Measurements from ENCODE around the gene S100A13.
A peak's percentile ranks its signal among the peaks of the same experiment; 100 is the strongest.
"Not testable (repeated sequence)": the region's sequence is repeated elsewhere in the genome, so short reads cannot be mapped to it uniquely, and the experiment has no call there.

The S100A13 gene

DNA sequence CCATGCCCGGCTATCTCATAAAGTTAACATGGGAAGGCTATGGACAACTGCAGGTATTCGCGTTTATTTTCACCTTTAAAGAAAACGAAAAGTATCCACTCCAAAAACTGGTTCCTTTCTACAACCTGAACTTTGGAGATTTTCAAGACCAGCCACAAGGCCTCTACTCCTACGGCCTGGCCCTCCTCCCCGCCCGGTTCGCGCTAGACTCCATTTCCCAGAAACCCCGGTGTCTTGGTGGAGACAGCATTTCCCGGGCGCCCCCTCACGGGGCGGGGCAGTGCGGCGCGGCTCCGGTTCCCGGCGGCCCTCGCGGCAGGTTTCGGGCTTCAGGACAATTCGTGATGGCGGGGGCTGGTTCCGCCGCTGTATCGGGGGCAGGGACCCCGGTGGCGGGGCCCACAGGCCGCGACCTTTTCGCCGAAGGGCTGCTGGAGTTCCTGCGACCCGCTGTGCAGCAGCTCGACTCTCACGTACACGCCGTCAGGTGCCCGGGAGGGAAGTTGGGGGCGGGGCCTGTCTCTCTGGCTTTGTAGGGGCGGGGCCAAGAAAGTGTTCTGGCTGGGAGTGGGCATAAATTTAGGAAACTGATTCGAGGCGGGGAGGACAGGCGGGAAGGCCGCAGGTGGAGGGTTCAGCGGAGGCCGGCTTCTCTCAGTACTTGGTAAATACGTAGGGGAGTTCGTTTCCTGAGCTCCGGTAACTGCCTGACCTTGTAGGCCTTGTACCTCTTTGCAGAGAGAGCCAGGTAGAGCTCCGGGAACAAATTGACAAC lies 31.3 kb upstream of the S100A13 start, which contains the start of gene SNAPIN:
Gene SNAPIN, plus strand, starts transcription at position 304 of the 775 bp plus-strand sequence. Its CDS starts 41 bp downstream, at position 345.
- ATAC-seq (peak; percentile 98), DNase-seq (peak; percentile 93)
- Mint-ChIP-seq H3K36me3 (ENCODE audit: low read depth) (peaks cover 24% of the 10 kb centered on the region), H3K27ac (peak within 1 kb of the TSS; percentile 93), H3K4me1 (peaks cover 20% of the 10 kb centered on the region), H3K4me3 (peak within 1 kb of the TSS; percentile 94), H3K9me3 (no peaks in the 10 kb centered on the region), H3K27me3 (no peaks in the 10 kb centered on the region)

DNA sequence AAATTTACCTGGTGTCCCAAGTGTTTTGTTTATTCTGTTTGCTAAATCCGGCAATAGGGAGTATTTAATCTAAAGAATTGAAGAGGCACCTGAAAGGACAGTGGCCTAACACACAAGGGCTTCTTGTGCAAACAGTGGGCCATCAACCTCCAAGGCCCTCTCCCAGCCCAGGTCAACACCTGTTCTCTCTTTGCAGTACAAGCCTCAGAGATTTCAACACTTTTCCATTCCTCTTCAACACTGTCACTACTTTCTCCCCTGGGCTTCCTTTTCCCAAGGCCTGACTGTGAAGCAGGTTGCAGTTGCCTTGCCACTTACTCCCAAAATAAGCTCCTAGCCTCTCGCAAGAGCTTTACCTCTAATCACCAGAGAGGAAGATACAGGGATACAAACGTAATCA lies 28.0 kb upstream of the S100A13 start:
- H3K4me1 Mint-ChIP-seq, result peaks cover 24% of the 10 kb centered on the region
- no peak for DNase-seq
- no peaks in the 10 kb centered on the region for H3K36me3 Mint-ChIP-seq (ENCODE audit: low read depth)
- H3K9me3 Mint-ChIP-seq, result no peaks in the 10 kb centered on the region
- H3K4me3 Mint-ChIP-seq, result no peak overlapping the region
- no peaks in the 10 kb centered on the region for H3K27me3 Mint-ChIP-seq
- H3K27ac Mint-ChIP-seq, result no peak overlapping the region
- ATAC-seq, result no peak

DNA sequence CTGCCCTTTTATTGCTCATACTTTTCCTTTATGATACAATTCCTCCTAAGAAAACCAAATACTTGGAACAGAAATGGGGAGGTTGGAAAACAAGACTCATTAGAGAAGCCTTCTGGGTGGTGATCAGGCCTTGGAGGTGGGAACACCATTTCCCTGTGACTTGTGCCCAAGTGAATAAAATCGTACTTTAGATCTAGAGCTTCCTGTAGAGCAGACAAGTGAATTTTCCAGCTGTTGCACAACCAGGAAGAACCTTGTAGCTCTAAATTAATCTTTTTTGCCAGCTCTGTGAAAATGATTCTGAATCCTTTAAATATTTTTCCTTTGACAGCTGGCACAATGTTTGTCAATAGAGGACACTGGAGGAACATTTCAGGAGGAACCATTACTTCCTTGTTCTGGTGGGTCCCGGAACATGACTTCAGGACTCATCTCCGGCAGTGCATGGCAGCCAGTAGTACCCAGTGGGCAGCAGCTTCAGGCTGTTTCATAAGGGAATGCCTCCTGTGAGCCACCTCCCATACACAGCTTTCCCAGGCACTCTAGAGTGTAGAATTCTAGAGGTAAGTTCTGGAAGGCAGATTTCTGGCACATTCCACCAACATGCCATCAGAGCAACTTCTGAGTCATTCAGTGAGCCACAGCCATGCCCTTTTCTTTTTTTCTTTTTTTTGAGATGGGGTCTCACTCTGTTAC lies 25.6 kb upstream of the S100A13 start:
- Mint-ChIP-seq H3K4me3 (no peak overlapping the region), H3K4me1 (peaks cover 32% of the 10 kb centered on the region), H3K36me3 (ENCODE audit: low read depth) (peaks cover under 1% of the 10 kb centered on the region), H3K9me3 (no peaks in the 10 kb centered on the region), H3K27ac (no peak overlapping the region), H3K27me3 (no peaks in the 10 kb centered on the region)
- ATAC-seq (no peak), DNase-seq (no peak)

DNA sequence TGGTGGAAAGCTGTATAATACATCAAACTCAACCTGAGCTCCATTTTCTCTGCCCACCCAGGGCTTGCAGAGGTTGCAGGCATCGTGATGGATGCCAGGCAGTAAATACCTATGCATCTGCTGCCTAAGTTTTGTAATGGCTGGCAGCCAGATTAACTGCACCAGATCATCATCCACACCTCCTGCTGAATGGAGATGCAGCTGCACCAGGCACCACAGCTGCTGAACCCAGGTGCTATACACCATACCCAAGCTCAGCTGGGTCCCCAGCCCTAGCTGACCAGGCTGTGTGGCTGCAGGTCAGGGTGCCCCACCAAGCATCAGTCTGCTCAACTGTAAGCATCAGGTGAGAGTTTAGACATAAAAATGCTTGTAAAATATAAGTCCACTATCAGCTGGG lies 24.5 kb upstream of the S100A13 start:
- Mint-ChIP-seq H3K27me3 (no peaks in the 10 kb centered on the region), H3K4me3 (no peak overlapping the region), H3K36me3 (ENCODE audit: low read depth) (peaks cover 7% of the 10 kb centered on the region), H3K4me1 (peaks cover 33% of the 10 kb centered on the region), H3K27ac (no peak overlapping the region), H3K9me3 (no peaks in the 10 kb centered on the region)
- DNase-seq (no peak), ATAC-seq (no peak)

DNA sequence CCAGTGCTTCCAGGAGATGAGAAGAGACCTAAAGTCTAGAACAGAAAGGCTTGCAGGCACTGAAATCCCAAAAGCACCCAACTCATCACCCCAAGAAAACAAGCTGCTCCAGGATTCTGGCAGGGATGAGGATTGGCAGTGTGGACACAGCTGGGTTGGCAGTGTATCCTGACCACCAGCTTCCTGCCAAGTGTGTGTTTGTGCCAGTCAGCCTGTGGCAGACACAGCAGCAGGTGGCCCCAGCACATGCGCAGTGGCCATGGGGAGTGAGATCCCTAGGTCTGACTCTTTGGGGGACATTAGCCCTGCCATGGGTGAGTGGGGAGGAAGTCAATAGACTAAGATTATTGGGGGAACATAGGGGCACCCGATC lies 22.5 kb upstream of the S100A13 start:
- H3K27me3 Mint-ChIP-seq, result no peaks in the 10 kb centered on the region
- peaks cover 25% of the 10 kb centered on the region for H3K36me3 Mint-ChIP-seq (ENCODE audit: low read depth)
- H3K4me1 Mint-ChIP-seq, result peaks cover 39% of the 10 kb centered on the region
- H3K4me3 Mint-ChIP-seq, result no peak overlapping the region
- H3K9me3 Mint-ChIP-seq, result no peaks in the 10 kb centered on the region
- H3K27ac Mint-ChIP-seq, result peak overlapping the region; percentile 44
- DNase-seq, result no peak
- peak; percentile 26 for ATAC-seq

DNA sequence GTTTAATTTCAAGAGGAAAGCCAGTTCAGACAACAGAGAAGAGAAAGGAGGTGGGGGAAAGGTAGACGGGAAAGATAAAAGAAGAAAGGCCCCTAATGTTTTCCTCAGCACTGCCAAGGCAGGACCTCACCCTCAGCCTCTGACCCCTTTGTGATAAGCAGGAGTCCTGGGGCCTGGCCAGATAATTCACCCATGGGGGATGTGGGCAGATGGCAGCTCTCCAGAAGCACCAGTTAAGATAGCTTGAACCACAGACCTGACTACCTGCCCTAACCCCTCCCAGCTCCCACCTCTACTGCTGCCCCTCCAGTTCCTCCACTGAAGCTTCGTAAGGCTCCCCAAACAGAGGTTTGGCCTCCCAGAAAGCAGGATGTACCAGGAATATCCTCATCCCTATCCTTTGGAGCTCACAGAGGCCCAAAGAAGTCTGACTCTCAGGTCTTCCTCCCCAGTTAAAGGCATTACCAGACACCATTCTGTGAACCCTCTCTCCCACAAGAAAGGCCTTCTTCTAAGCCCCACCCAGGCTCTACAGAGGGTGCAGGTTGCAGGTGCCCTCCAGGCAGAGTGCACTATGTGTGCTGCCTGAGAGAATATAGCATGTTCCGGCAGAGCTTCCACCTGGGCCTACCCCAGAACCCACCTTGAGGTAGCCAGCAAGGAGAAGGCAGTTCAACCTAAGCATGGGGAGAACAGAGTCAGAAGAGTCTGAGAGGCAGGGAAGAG lies 22.0 kb upstream of the S100A13 start:
- no peak for DNase-seq
- Mint-ChIP-seq H3K4me1 (peaks cover 44% of the 10 kb centered on the region), H3K4me3 (no peak overlapping the region), H3K36me3 (ENCODE audit: low read depth) (peaks cover 31% of the 10 kb centered on the region), H3K9me3 (no peaks in the 10 kb centered on the region), H3K27me3 (no peaks in the 10 kb centered on the region), H3K27ac (peak overlapping the region; percentile 72)
- peak; percentile 22 for ATAC-seq

DNA sequence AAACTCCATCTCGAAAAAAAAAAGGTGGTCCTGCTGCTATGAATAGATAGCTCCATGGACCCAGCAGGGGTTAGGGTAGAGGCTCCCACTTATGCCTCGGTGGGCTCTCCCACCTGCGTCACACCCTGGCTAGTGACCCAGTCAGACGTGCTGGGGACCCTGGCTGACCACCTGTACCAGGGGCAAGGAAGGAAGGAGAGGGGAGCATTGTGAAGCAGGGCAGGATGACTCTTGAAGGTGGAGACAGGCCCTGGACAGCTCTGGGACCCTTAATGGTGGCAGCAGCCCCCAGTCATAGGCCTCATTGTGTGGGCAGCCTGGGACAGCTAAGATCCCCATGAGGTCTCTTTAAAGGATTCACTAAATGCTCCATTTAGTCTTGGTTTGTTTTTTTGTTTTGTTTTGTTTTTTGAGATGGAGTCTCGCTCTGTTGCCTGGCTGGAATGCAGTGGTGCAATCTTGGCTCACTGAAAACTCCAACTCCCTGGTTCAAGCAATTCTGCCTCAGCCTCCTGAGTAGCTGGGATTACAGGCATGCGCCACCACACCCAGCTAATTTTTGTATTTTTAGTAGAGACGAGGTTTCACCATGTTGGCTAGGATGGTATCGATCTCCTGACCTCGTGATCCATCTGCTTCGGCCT lies 20.8 kb upstream of the S100A13 start:
- ATAC-seq, result no peak
- Mint-ChIP-seq H3K9me3 (no peaks in the 10 kb centered on the region), H3K4me3 (no peak overlapping the region), H3K4me1 (peaks cover 51% of the 10 kb centered on the region), H3K36me3 (ENCODE audit: low read depth) (peaks cover 42% of the 10 kb centered on the region), H3K27ac (no peak overlapping the region), H3K27me3 (no peaks in the 10 kb centered on the region)
- DNase-seq, result no peak

DNA sequence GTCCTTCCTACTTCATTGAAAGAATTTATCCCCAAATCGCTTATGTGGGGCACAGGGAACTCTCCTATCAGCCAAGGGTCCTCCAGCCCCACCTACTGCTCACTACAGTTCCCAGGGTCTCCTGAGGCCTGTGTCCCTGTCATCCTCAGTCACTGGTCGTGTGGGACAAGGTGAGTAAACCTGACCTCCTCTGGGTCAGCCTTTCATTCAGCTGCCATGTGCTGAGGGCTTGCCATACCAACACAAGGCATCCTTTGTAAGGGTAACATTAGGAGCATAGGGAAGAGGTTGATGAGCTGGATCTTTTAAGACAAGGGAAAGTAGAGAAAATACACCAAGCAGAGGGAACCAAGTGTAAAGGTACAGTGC lies 20.0 kb upstream of the S100A13 start:
- Mint-ChIP-seq H3K4me3 (no peak overlapping the region), H3K4me1 (peaks cover 48% of the 10 kb centered on the region)

DNA sequence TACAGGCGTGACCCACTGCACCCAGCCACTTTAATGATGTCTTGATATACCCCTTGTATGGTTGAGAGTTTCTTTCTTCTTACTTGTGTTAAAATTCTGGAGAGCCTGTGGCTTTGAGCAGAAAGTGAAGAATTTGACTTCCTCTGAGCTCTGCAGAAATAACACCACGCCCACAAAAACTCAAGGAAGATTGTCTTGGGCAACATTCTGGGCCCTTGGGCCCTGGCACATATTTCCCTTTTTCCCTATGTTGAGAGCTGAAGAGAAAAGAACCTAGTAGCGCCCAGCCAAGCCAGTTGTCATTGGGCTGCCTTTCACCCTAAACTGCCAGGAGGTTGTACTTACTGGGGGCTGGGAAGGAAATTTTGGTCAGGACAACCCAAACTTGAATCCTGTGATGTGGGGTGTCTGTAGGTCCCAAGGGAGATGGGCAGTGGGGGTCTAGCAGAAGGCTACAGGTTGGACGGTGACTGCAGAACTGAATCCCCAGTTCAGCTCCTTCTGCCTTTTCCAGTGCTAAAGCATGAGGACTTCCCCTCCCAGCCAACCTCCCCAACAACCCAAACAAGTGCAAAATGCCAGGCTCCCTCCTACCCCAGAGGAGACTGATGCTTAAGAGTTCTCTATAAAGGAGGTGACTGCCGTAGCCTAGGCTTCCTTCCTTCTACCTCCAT lies 19.5 kb upstream of the S100A13 start:
- DNase-seq (no peak), ATAC-seq (no peak)
- Mint-ChIP-seq H3K36me3 (ENCODE audit: low read depth) (peaks cover 55% of the 10 kb centered on the region), H3K27me3 (no peaks in the 10 kb centered on the region), H3K9me3 (no peaks in the 10 kb centered on the region), H3K4me3 (no peak overlapping the region), H3K4me1 (peaks cover 51% of the 10 kb centered on the region), H3K27ac (peak overlapping the region; percentile 65)

More for the DNA sequence above, 20.0 kb upstream of the S100A13 start:
- Mint-ChIP-seq H3K27ac (peak overlapping the region; percentile 65), H3K27me3 (no peaks in the 10 kb centered on the region), H3K36me3 (ENCODE audit: low read depth) (peaks cover 50% of the 10 kb centered on the region), H3K9me3 (no peaks in the 10 kb centered on the region)
- DNase-seq (no peak), ATAC-seq (no peak)

DNA sequence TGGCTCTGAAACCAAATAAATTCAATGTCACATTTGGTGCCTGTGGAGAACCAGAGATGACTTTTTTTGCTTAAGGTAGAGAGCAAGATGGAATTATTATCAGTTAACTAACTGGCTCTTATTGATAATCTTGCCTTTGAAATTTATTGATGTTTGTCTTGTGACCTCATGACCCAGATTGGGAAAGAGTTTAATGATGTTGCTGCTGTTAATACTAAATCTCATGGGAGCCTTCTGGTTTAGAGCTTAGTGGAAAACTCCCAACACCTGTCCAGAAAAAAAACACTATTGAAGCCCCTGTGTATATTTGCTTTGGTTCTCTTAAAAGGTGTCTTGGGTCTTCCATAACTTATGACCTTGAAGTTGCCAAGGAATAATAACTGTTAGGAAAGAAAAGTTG lies 16.5 kb upstream of the S100A13 start:
- Mint-ChIP-seq H3K36me3 (ENCODE audit: low read depth) (peaks cover 74% of the 10 kb centered on the region), H3K27ac (peak overlapping the region; percentile 40), H3K9me3 (no peaks in the 10 kb centered on the region), H3K27me3 (no peaks in the 10 kb centered on the region), H3K4me3 (no peak overlapping the region), H3K4me1 (peaks cover 47% of the 10 kb centered on the region)
- ATAC-seq, result no peak
- no peak for DNase-seq

DNA sequence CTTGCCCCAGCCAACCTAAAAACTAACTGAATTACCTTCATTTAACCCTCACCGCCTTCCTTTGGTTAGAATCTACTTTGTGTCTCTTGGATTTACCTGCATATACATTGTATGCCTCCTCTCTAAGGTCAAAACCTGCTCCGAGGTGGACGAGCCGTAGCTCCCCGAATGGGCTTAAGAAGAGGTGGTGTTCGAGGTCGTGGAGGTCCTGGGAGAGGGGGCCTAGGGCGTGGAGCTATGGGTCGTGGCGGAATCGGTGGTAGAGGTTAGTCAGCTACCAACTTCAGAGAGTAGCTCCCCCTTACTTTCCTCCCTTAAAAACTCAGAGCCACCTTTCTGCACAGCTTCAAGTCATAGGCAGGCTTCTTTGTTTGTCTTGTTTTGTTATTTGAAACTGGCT lies 15.8 kb upstream of the S100A13 start:
- Mint-ChIP-seq H3K36me3 (ENCODE audit: low read depth) (peaks cover 78% of the 10 kb centered on the region), H3K4me3 (no peak overlapping the region), H3K4me1 (peaks cover 40% of the 10 kb centered on the region)

DNA sequence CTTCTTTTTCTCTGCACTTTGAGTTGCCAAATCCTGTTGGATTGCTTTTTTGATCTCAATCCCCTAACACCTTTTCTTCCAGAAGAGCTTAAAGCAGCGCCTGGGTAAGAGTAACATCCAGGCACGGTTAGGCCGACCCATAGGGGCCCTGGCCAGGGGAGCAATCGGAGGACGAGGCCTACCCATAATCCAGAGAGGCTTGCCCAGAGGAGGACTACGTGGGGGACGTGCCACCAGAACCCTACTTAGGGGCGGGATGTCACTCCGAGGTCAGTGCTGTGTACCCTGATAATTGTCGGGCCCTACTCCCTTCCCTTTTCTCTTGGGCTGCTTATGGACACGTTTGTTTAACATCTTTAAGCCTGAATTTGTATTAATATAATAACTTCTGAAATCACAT lies 14.9 kb upstream of the S100A13 start:
- ATAC-seq, result no peak
- no peak for DNase-seq
- Mint-ChIP-seq H3K27me3 (no peaks in the 10 kb centered on the region), H3K27ac (peak overlapping the region; percentile 7), H3K4me3 (no peak overlapping the region), H3K36me3 (ENCODE audit: low read depth) (peaks cover 79% of the 10 kb centered on the region), H3K4me1 (peaks cover 40% of the 10 kb centered on the region), H3K9me3 (no peaks in the 10 kb centered on the region)

More for the DNA sequence above, 15.8 kb upstream of the S100A13 start:
- no peak for ATAC-seq
- DNase-seq, result no peak
- Mint-ChIP-seq H3K27me3 (no peaks in the 10 kb centered on the region), H3K9me3 (no peaks in the 10 kb centered on the region), H3K27ac (peak overlapping the region; percentile 61)

DNA sequence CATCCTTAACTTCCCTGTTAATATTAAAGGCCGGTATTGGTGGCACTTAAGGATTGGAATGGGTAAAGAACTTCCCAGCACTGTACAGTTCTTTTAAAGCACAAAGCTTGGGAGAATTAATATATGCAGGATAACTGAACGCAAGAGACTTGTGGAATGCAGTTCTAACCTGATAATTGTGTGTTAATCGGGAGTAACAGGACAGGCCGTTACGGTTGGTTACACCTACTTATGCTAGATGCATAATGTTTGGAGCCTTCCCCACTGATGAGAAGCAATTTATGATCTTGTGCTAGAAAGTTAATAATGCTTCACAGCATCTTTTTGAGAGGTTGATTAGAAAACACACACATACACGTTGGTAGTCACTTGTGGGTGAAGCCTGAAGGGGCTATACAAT lies 13.6 kb upstream of the S100A13 start:
- H3K4me1 Mint-ChIP-seq, result peaks cover 45% of the 10 kb centered on the region
- peaks cover 80% of the 10 kb centered on the region for H3K36me3 Mint-ChIP-seq (ENCODE audit: low read depth)
- H3K4me3 Mint-ChIP-seq, result no peak overlapping the region
- ATAC-seq, result no peak
- no peak overlapping the region for H3K27ac Mint-ChIP-seq
- no peaks in the 10 kb centered on the region for H3K27me3 Mint-ChIP-seq
- H3K9me3 Mint-ChIP-seq, result no peaks in the 10 kb centered on the region
- no peak for DNase-seq

DNA sequence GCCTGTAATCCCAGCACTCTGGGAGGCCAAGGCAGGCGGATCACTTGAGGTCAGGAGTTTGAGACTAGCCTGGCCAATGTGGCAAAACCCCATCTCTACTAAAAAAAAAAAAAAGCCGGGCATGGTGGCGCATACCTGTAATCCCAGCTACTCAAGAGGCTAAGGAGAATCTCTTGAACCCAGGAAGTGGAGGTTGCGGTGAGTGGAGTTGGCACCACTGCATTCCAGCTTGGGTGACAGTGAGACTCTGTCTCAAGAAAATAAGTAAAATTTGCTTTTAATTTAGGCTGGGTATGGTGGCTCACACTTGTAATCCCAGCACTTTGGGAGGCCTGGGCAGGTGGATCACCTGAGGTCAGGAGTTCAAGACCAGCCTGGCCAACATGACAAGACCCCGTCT lies 12.9 kb upstream of the S100A13 start:
- Mint-ChIP-seq H3K4me1 (peaks cover 48% of the 10 kb centered on the region), H3K36me3 (ENCODE audit: low read depth) (peaks cover 77% of the 10 kb centered on the region)
- H3K27me3 Mint-ChIP-seq, H3K27ac Mint-ChIP-seq, H3K4me3 Mint-ChIP-seq, ATAC-seq, H3K9me3 Mint-ChIP-seq, DNase-seq: not testable (repeated sequence)

Data from activated naive CD8-positive, alpha-beta T cell treated with anti-CD3 and anti-CD28 coated beads, Interleukin-2, amount 50 U/mL, for 24 hours (primary cell).